ENCODE results near the gene ACSM3. TPM values are rescaled to one million over a fixed set of nuclear protein-coding genes. Genes with fewer than 3 reads are reported as not detected.

ACSM3 gene
- total RNA-seq, 1 donor from 2014 or later: 0.94 TPM

DNA sequence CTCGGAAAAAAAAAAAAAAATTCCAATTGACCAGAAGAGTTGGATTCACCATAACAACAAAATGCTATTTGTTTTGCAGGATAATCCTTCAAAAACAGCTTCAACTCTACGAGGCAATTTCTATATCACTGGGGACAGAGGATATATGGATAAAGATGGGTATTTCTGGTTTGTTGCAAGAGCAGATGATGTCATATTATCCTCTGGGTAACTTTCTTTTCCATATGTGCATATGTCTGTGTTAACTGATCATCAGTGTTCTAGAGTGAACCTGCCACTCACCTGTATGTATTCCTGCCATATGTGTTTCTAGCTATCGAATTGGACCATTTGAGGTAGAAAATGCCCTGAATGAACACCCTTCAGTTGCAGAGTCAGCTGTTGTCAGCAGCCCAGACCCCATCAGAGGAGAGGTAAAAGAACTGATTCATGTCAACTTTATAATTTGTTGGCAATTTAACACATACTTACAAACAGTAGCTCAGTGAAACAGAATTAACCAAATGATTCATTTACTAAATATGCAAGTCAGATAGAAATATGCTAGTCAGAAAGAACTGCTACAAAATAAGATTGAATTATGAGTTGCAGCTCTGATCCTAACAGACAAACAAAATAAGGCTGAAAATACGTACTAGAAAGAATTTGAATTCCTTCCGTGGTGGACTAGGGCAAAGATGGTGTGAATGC is 28.3 kb downstream of the ACSM3 start:
- Mint-ChIP-seq H3K27me3 (ENCODE audit: unreplicated experiment) (no peaks in the 10 kb centered on the region), H3K4me1 (ENCODE audit: unreplicated experiment) (no peaks in the 10 kb centered on the region), H3K27ac (ENCODE audit: unreplicated experiment) (no peak overlapping the region), H3K4me3 (ENCODE audit: unreplicated experiment) (no peak overlapping the region), H3K36me3 (ENCODE audit: unreplicated experiment) (peaks cover 4% of the 10 kb centered on the region), H3K9me3 (ENCODE audit: unreplicated experiment) (no peaks in the 10 kb centered on the region)
- TF ChIP-seq, protein P1, sequence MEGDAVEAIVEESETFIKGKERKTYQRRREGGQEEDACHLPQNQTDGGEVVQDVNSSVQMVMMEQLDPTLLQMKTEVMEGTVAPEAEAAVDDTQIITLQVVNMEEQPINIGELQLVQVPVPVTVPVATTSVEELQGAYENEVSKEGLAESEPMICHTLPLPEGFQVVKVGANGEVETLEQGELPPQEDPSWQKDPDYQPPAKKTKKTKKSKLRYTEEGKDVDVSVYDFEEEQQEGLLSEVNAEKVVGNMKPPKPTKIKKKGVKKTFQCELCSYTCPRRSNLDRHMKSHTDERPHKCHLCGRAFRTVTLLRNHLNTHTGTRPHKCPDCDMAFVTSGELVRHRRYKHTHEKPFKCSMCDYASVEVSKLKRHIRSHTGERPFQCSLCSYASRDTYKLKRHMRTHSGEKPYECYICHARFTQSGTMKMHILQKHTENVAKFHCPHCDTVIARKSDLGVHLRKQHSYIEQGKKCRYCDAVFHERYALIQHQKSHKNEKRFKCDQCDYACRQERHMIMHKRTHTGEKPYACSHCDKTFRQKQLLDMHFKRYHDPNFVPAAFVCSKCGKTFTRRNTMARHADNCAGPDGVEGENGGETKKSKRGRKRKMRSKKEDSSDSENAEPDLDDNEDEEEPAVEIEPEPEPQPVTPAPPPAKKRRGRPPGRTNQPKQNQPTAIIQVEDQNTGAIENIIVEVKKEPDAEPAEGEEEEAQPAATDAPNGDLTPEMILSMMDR (IDR thresholded peaks at IDR 0.05): no peak
- no peak for DNase-seq (ENCODE audit: extremely low spot score, unreplicated experiment)

DNA sequence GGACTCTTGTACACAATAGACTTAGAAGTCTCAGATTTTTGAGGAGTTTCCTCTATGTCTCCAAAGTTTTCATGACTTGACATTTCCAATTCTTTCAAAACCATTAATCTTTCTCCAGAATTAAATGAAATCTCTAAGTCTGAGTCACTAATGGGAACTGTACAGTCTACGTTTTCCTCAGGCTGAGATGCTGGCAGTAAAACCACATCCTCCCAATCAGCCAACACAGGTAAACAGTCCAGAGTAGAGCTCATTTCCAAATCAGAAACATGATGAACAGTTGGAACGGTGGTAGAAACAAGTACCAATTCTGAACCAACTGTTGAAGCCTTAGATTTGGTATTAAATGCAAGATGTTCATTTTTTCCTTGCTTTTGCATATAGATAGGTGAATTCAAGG is 34.5 kb downstream of the ACSM3 start:
- H3K9me3 Mint-ChIP-seq (ENCODE audit: unreplicated experiment): no peaks in the 10 kb centered on the region
- no peak overlapping the region for H3K4me3 Mint-ChIP-seq (ENCODE audit: unreplicated experiment)
- no peak for DNase-seq (ENCODE audit: extremely low spot score, unreplicated experiment)
- peaks cover 14% of the 10 kb centered on the region for H3K36me3 Mint-ChIP-seq (ENCODE audit: unreplicated experiment)
- H3K27ac Mint-ChIP-seq (ENCODE audit: unreplicated experiment): no peak overlapping the region
- peaks cover 2% of the 10 kb centered on the region for H3K4me1 Mint-ChIP-seq (ENCODE audit: unreplicated experiment)
- TF ChIP-seq, protein P1 (IDR thresholded peaks at IDR 0.05): no peak
- H3K27me3 Mint-ChIP-seq (ENCODE audit: unreplicated experiment): no peaks in the 10 kb centered on the region

DNA sequence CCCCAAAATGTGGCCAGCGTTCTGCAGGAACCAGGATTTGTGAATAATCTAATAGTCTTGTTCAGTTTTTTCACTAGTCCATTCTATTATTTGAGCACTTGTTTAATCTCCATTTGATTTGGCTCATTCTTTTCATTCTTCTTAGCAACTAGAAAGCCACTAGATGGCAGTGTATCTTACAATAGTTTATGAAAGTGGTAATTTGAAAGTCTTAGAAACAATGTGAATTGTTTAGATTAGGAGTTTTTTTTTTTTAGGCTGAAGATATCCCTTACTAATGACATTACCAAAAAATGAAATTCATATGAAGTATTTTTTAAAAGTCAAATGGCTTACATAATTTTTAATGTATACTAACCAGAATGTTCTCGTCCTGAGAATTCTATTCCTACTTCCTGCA is 35.8 kb downstream of the ACSM3 start:
- Mint-ChIP-seq H3K4me3 (ENCODE audit: unreplicated experiment) (no peak overlapping the region), H3K9me3 (ENCODE audit: unreplicated experiment) (no peaks in the 10 kb centered on the region), H3K36me3 (ENCODE audit: unreplicated experiment) (peaks cover 14% of the 10 kb centered on the region), H3K27ac (ENCODE audit: unreplicated experiment) (no peak overlapping the region), H3K27me3 (ENCODE audit: unreplicated experiment) (no peaks in the 10 kb centered on the region), H3K4me1 (ENCODE audit: unreplicated experiment) (peaks cover 2% of the 10 kb centered on the region)
- TF ChIP-seq, protein P1 (IDR thresholded peaks at IDR 0.05): peak; percentile 62
- no peak for DNase-seq (ENCODE audit: extremely low spot score, unreplicated experiment)

DNA sequence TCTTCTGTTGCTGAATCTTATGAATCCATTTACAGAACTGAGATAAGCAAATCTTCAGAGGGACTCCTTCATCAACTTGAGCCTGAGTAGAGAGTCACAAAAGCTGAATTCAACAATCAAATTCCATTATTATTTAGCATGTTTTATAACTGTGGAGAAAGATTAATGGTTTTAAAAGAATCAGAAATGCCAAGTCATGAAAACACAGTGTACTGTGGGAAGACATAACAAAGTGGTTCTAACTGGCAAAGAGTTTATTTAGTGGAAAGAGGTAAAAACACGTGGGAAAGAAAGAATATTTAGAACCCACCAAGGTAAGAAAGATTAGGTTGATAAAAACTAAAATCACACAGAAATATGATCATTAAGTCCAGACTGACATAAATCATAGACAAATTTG is 37.5 kb downstream of the ACSM3 start:
- TF ChIP-seq, protein P1 (IDR thresholded peaks at IDR 0.05): no peak
- Mint-ChIP-seq H3K9me3 (ENCODE audit: unreplicated experiment) (no peaks in the 10 kb centered on the region), H3K4me3 (ENCODE audit: unreplicated experiment) (no peak overlapping the region), H3K4me1 (ENCODE audit: unreplicated experiment) (peaks cover 8% of the 10 kb centered on the region), H3K27me3 (ENCODE audit: unreplicated experiment) (no peaks in the 10 kb centered on the region), H3K27ac (ENCODE audit: unreplicated experiment) (no peak overlapping the region), H3K36me3 (ENCODE audit: unreplicated experiment) (peaks cover 14% of the 10 kb centered on the region)
- no peak for DNase-seq (ENCODE audit: extremely low spot score, unreplicated experiment)

DNA sequence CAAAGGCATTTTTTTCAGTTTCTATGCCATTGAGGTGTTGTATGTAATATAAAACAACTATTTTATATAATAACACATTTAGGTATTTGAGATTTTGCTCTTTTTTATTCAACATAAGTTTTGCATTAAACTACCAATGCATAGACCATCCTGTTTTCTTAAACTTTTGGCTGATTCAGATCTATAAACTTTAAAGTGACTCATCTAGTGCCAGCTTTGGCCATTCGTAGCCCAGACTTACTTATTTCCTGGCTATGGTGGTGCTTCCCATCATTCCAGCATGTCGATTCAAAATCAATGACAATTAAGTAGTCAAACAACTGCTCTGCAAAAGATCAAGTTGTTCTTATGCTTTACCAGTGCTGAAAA is 39.4 kb downstream of the ACSM3 start:
- Mint-ChIP-seq H3K4me3 (ENCODE audit: unreplicated experiment) (no peak overlapping the region), H3K4me1 (ENCODE audit: unreplicated experiment) (peaks cover 15% of the 10 kb centered on the region), H3K36me3 (ENCODE audit: unreplicated experiment) (peaks cover 6% of the 10 kb centered on the region), H3K27ac (ENCODE audit: unreplicated experiment) (no peak overlapping the region), H3K9me3 (ENCODE audit: unreplicated experiment) (no peaks in the 10 kb centered on the region), H3K27me3 (ENCODE audit: unreplicated experiment) (no peaks in the 10 kb centered on the region)
- no peak for DNase-seq (ENCODE audit: extremely low spot score, unreplicated experiment)
- TF ChIP-seq, protein P1 (IDR thresholded peaks at IDR 0.05): no peak

All from osteocyte (in vitro differentiated cells).